ENCODE data around the gene AAK1.
"Not testable (repeated sequence)": the region's sequence is repeated elsewhere in the genome, so short reads cannot be mapped to it uniquely, and the experiment has no call there.

Gene AAK1

DNA sequence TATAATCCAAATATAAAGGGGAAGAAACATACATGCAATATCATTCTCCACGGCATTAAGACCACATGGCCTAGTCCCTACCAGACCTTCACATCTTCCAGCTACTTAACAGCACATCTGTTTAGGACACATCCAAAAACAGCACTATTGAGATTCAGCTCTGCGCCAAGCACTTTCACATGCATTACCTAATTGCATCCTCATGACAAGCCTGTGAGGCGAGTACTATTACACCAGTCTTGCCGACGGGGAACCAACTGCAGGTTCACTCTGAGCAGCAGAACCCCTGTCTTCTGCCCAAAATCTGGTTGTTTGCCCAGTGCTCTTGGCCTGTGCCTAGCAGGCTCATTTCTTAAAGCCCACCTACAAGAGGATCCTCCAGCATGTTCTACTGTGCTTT, 66.7 kb downstream of the AAK1 start:
- H3K9me3 ChIP-seq (ENCODE audit: insufficient read depth, low read length), result no peaks in the 10 kb centered on the region
- no peaks in the 10 kb centered on the region for H3F3A ChIP-seq (ENCODE audit: insufficient read depth)
- no peaks in the 10 kb centered on the region for H3K9me2 ChIP-seq (replicated peaks; ENCODE audit: insufficient read depth, low read length)
- no peak for TF ChIP-seq EZH2phosphoT487 (conservative IDR thresholded peaks at IDR 0.05; ENCODE audit: low read length)
- TF ChIP-seq CTCF (IDR thresholded peaks at IDR 0.05; ENCODE audit: insufficient read depth, low read length, poor library complexity, severe bottlenecking), result no peak
- H3K36me3 ChIP-seq (ENCODE audit: low read length), result no peaks in the 10 kb centered on the region
- no peaks in the 10 kb centered on the region for H3K27me3 ChIP-seq (ENCODE audit: low read length)
- no peaks in the 10 kb centered on the region for H3K79me2 ChIP-seq (ENCODE audit: insufficient read depth, low read length)
- no peaks in the 10 kb centered on the region for H4K20me1 ChIP-seq (ENCODE audit: low read depth, low read length)
- H3K9ac ChIP-seq (ENCODE audit: low read length), result no peak overlapping the region
- H2AFZ ChIP-seq (ENCODE audit: low read depth, low read length, severe bottlenecking), result no peak overlapping the region
- H3K4me2 ChIP-seq (ENCODE audit: low read depth, low read length, poor library complexity, severe bottlenecking), result no peak overlapping the region
- H3K27ac ChIP-seq (ENCODE audit: low read depth, low read length), result no peak overlapping the region
- no peak overlapping the region for H3K4me3 ChIP-seq (ENCODE audit: insufficient read depth, low read length, poor library complexity, severe bottlenecking)

GRCh38 chr2:69575926-69576325, 67.6 kb downstream of the AAK1 start:
- Histone ChIP-seq H3K27me3 (ENCODE audit: low read length) (no peaks in the 10 kb centered on the region), H3K9me3 (ENCODE audit: insufficient read depth, low read length) (no peaks in the 10 kb centered on the region), H4K20me1 (ENCODE audit: low read depth, low read length) (no peaks in the 10 kb centered on the region), H3K9ac (ENCODE audit: low read length) (no peak overlapping the region), H3K9me2 (replicated peaks; ENCODE audit: insufficient read depth, low read length) (no peaks in the 10 kb centered on the region), H3F3A (ENCODE audit: insufficient read depth) (no peaks in the 10 kb centered on the region), H2AFZ (ENCODE audit: low read depth, low read length, severe bottlenecking) (no peak overlapping the region), H3K27ac (ENCODE audit: low read depth, low read length) (no peak overlapping the region), H3K4me3 (ENCODE audit: insufficient read depth, low read length, poor library complexity, severe bottlenecking) (no peak overlapping the region), H3K4me2 (ENCODE audit: low read depth, low read length, poor library complexity, severe bottlenecking) (no peak overlapping the region), H3K79me2 (ENCODE audit: insufficient read depth, low read length) (no peaks in the 10 kb centered on the region), H3K36me3 (ENCODE audit: low read length) (no peaks in the 10 kb centered on the region)
- TF ChIP-seq EZH2phosphoT487 (conservative IDR thresholded peaks at IDR 0.05; ENCODE audit: low read length), result no peak
- TF ChIP-seq CTCF (IDR thresholded peaks at IDR 0.05; ENCODE audit: insufficient read depth, low read length, poor library complexity, severe bottlenecking), result no peak

- H3K9me3 ChIP-seq (ENCODE audit: insufficient read depth, low read length); H3K9me2 ChIP-seq (replicated peaks; ENCODE audit: insufficient read depth, low read length); H3K9ac ChIP-seq (ENCODE audit: low read length); H3K36me3 ChIP-seq (ENCODE audit: low read length); H2AFZ ChIP-seq (ENCODE audit: low read depth, low read length, severe bottlenecking); H3K4me3 ChIP-seq (ENCODE audit: insufficient read depth, low read length, poor library complexity, severe bottlenecking); H4K20me1 ChIP-seq (ENCODE audit: low read depth, low read length); H3K27me3 ChIP-seq (ENCODE audit: low read length); H3F3A ChIP-seq (ENCODE audit: insufficient read depth); H3K79me2 ChIP-seq (ENCODE audit: insufficient read depth, low read length); H3K4me2 ChIP-seq (ENCODE audit: low read depth, low read length, poor library complexity, severe bottlenecking); H3K27ac ChIP-seq (ENCODE audit: low read depth, low read length): not testable (repeated sequence)
Measured at GRCh38 chr2:69575371-69575770, 68.2 kb downstream of the AAK1 start.

DNA sequence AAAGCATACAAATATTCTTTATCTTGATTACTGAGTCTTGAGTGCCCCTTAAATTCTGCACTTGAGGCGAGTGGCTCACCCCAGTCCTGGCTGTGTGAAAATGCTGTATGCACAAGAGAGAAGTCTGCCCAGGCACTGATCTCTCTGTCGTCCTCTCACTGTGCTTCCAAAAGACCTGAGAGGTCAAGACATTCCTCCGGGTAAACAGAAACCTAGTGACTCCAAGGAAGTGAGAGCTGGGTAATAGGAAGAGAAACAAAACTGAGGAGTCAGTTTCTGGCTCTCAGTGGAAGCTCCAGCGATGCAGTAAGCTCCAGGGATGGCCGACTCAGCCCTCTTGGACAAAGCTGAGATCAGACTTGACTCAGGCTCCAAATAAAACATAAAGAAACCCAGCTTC, 70.9 kb downstream of the AAK1 start:
- Histone ChIP-seq H3K27ac (ENCODE audit: low read depth, low read length) (no peak overlapping the region), H3K27me3 (ENCODE audit: low read length) (no peaks in the 10 kb centered on the region), H3K36me3 (ENCODE audit: low read length) (no peaks in the 10 kb centered on the region), H3F3A (ENCODE audit: insufficient read depth) (no peaks in the 10 kb centered on the region), H3K9ac (ENCODE audit: low read length) (no peak overlapping the region), H3K9me3 (ENCODE audit: insufficient read depth, low read length) (no peaks in the 10 kb centered on the region), H4K20me1 (ENCODE audit: low read depth, low read length) (no peaks in the 10 kb centered on the region), H3K79me2 (ENCODE audit: insufficient read depth, low read length) (no peaks in the 10 kb centered on the region), H3K9me2 (replicated peaks; ENCODE audit: insufficient read depth, low read length) (no peaks in the 10 kb centered on the region), H2AFZ (ENCODE audit: low read depth, low read length, severe bottlenecking) (no peak overlapping the region), H3K4me2 (ENCODE audit: low read depth, low read length, poor library complexity, severe bottlenecking) (no peak overlapping the region), H3K4me3 (ENCODE audit: insufficient read depth, low read length, poor library complexity, severe bottlenecking) (no peak overlapping the region)
- TF ChIP-seq EZH2phosphoT487 (conservative IDR thresholded peaks at IDR 0.05; ENCODE audit: low read length) (no peak), CTCF (IDR thresholded peaks at IDR 0.05; ENCODE audit: insufficient read depth, low read length, poor library complexity, severe bottlenecking) (no peak)
